ENCODE results near the gene UBE2J2. TPM values are rescaled to one million over a fixed set of nuclear protein-coding genes. Genes with fewer than 3 reads are reported as not detected.

The UBE2J2 gene
- total and polyA plus RNA-seq, 2 of the 13 experiments (the other 11 are each of a cell fraction or from before 2014, with no cell fraction given) = 25.4 to 29.4 TPM

DNA sequence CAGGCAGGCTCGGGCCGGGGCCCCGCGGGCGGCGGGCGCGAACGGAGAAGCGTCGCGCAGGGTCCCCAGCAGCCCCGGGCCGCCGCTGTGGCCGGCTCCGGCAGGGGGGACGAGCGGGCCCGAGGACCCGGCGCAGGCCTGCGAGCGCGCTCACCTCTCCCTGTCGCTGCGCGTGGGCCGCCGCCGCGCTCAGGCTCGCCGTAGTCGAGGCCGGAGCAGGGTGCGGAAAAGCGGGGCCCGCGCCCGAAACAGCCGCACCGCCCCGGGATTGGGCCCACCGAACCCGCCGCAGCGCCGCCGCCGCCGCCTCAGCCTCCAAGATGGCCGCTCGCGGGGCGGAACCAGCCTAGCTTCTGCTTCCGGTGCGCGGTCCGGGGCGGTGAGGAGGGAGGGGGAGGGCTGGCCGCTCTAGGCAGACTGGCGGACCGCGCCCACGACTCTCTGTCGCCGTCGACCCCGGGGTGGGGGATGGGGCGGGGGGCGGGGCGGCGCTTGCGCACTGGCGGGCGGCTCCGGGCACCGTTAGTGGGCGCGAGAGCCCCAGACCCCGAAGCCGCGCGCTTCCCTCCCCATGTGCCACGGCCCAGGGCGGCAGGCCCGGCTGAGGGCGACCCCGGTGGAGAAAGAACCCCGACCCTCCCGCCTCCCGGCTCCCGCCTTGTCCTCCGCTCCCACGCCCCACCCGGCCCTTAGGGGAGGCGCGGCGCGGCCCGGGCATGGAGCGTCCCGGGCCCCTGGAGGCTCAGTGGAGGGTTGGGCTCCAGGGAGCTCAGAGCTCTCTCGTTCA is at the start of gene UBE2J2 (continued):
- TF ChIP-seq, protein P1, sequence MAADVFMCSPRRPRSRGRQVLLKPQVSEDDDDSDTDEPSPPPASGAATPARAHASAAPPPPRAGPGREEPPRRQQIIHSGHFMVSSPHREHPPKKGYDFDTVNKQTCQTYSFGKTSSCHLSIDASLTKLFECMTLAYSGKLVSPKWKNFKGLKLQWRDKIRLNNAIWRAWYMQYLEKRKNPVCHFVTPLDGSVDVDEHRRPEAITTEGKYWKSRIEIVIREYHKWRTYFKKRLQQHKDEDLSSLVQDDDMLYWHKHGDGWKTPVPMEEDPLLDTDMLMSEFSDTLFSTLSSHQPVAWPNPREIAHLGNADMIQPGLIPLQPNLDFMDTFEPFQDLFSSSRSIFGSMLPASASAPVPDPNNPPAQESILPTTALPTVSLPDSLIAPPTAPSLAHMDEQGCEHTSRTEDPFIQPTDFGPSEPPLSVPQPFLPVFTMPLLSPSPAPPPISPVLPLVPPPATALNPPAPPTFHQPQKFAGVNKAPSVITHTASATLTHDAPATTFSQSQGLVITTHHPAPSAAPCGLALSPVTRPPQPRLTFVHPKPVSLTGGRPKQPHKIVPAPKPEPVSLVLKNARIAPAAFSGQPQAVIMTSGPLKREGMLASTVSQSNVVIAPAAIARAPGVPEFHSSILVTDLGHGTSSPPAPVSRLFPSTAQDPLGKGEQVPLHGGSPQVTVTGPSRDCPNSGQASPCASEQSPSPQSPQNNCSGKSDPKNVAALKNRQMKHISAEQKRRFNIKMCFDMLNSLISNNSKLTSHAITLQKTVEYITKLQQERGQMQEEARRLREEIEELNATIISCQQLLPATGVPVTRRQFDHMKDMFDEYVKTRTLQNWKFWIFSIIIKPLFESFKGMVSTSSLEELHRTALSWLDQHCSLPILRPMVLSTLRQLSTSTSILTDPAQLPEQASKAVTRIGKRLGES (CRISPR knock-in tag; IDR thresholded peaks at IDR 0.05; ENCODE audit: borderline replicate concordance) = no peak
- TF ChIP-seq ZNF878 (CRISPR knock-in tag; IDR thresholded peaks at IDR 0.05) (peak; percentile 44; the same call in 1 of the 2 replicates), ZNF251 (CRISPR knock-in tag; IDR thresholded peaks at IDR 0.05) (no peak), ZNF816 (CRISPR knock-in tag; IDR thresholded peaks at IDR 0.05; ENCODE audit: borderline replicate concordance) (no peak), NBN (conservative IDR thresholded peaks at IDR 0.05) (no peak), RNF2 (conservative IDR thresholded peaks at IDR 0.05; ENCODE audit: low read depth) (no peak), ZNF724P (CRISPR knock-in tag; IDR thresholded peaks at IDR 0.05; ENCODE audit: borderline replicate concordance) (peak; percentile 88), EZH2 (conservative IDR thresholded peaks at IDR 0.05; ENCODE audit: low read depth, low read length) (no peak), ZNF44 (CRISPR knock-in tag; IDR thresholded peaks at IDR 0.05) (no peak), MTF2 (CRISPR knock-in tag; IDR thresholded peaks at IDR 0.05; ENCODE audit: borderline replicate concordance) (no peak), ARNT (IDR thresholded peaks at IDR 0.05) (no peak), NCOA1 (CRISPR knock-in tag; IDR thresholded peaks at IDR 0.05) (no peak), ZMYM3 (CRISPR knock-in tag; IDR thresholded peaks at IDR 0.05) (no peak)
- TF ChIP-seq, protein P2, sequence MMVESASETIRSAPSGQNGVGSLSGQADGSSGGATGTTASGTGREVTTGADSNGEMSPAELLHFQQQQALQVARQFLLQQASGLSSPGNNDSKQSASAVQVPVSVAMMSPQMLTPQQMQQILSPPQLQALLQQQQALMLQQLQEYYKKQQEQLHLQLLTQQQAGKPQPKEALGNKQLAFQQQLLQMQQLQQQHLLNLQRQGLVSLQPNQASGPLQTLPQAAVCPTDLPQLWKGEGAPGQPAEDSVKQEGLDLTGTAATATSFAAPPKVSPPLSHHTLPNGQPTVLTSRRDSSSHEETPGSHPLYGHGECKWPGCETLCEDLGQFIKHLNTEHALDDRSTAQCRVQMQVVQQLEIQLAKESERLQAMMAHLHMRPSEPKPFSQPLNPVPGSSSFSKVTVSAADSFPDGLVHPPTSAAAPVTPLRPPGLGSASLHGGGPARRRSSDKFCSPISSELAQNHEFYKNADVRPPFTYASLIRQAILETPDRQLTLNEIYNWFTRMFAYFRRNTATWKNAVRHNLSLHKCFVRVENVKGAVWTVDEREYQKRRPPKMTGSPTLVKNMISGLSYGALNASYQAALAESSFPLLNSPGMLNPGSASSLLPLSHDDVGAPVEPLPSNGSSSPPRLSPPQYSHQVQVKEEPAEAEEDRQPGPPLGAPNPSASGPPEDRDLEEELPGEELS (CRISPR knock-in tag; IDR thresholded peaks at IDR 0.05) = no peak; the same call in 1 of the 2 replicates
- TF ChIP-seq, protein P3, sequence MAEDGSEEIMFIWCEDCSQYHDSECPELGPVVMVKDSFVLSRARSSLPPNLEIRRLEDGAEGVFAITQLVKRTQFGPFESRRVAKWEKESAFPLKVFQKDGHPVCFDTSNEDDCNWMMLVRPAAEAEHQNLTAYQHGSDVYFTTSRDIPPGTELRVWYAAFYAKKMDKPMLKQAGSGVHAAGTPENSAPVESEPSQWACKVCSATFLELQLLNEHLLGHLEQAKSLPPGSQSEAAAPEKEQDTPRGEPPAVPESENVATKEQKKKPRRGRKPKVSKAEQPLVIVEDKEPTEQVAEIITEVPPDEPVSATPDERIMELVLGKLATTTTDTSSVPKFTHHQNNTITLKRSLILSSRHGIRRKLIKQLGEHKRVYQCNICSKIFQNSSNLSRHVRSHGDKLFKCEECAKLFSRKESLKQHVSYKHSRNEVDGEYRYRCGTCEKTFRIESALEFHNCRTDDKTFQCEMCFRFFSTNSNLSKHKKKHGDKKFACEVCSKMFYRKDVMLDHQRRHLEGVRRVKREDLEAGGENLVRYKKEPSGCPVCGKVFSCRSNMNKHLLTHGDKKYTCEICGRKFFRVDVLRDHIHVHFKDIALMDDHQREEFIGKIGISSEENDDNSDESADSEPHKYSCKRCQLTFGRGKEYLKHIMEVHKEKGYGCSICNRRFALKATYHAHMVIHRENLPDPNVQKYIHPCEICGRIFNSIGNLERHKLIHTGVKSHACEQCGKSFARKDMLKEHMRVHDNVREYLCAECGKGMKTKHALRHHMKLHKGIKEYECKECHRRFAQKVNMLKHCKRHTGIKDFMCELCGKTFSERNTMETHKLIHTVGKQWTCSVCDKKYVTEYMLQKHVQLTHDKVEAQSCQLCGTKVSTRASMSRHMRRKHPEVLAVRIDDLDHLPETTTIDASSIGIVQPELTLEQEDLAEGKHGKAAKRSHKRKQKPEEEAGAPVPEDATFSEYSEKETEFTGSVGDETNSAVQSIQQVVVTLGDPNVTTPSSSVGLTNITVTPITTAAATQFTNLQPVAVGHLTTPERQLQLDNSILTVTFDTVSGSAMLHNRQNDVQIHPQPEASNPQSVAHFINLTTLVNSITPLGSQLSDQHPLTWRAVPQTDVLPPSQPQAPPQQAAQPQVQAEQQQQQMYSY (CRISPR knock-in tag; IDR thresholded peaks at IDR 0.05) = no peak
- TF ChIP-seq, protein P4, sequence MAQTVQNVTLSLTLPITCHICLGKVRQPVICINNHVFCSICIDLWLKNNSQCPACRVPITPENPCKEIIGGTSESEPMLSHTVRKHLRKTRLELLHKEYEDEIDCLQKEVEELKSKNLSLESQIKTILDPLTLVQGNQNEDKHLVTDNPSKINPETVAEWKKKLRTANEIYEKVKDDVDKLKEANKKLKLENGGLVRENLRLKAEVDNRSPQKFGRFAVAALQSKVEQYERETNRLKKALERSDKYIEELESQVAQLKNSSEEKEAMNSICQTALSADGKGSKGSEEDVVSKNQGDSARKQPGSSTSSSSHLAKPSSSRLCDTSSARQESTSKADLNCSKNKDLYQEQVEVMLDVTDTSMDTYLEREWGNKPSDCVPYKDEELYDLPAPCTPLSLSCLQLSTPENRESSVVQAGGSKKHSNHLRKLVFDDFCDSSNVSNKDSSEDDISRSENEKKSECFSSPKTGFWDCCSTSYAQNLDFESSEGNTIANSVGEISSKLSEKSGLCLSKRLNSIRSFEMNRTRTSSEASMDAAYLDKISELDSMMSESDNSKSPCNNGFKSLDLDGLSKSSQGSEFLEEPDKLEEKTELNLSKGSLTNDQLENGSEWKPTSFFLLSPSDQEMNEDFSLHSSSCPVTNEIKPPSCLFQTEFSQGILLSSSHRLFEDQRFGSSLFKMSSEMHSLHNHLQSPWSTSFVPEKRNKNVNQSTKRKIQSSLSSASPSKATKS (CRISPR knock-in tag; IDR thresholded peaks at IDR 0.05) = no peak
- TF ChIP-seq, protein P5, sequence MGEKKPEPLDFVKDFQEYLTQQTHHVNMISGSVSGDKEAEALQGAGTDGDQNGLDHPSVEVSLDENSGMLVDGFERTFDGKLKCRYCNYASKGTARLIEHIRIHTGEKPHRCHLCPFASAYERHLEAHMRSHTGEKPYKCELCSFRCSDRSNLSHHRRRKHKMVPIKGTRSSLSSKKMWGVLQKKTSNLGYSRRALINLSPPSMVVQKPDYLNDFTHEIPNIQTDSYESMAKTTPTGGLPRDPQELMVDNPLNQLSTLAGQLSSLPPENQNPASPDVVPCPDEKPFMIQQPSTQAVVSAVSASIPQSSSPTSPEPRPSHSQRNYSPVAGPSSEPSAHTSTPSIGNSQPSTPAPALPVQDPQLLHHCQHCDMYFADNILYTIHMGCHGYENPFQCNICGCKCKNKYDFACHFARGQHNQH (CRISPR knock-in tag; IDR thresholded peaks at IDR 0.05) = no peak

Data from HepG2 (cell line).